Colonic mucosa (tissue), 4 donors: Measurements from ENCODE around the gene EHD1. TPM values are rescaled to one million over a fixed set of nuclear protein-coding genes. Genes with fewer than 3 reads are reported as not detected.

Experiments
- DNase-seq: peaks from one replicate; pipeline ENCODE4 v3.0.0-alpha.2; 2020
- H3K27ac ChIP-seq: fragments of 200-600 bp; one replicate; pipeline ENCODE4 v1.8.0; 2021
- H3K27me3 ChIP-seq: fragments of 200-600 bp; one replicate; pipeline ENCODE4 v1.8.0; 2021
- H3K36me3 ChIP-seq: fragments of 200-600 bp; one replicate; pipeline ENCODE4 v1.8.0; 2021
- H3K4me1 ChIP-seq: fragments of 200-600 bp; one replicate; pipeline ENCODE4 v1.8.0; 2021; ENCODE audit warnings: mild to moderate bottlenecking
- H3K4me3 ChIP-seq: fragments of 200-600 bp; one replicate; pipeline ENCODE4 v1.8.0; 2021
- H3K9ac ChIP-seq, 2 donors: one replicate each; pipeline ENCODE4 v1.7.0; 2013; ENCODE audit warnings: control low read depth in 2 of 2, low read depth in 2 of 2, low read length in 2 of 2
- H3K9me3 ChIP-seq: fragments of 200-600 bp; one replicate; pipeline ENCODE4 v1.8.0; 2021
- CTCF ChIP-seq: fragments of 200-600 bp; IDR thresholded peaks from one replicate; pipeline ENCODE4 v1.8.0; 2022; ENCODE audit warnings: antibody characterized with exemption, mild to moderate bottlenecking
- intact Hi-C: fragments of 100-400 bp; cut with DNase I; formaldehyde crosslinking; loops from one replicate; pipeline ENCODE4 v1.14.1; 2022
- total RNA-seq, 2 donors: library from RNA; stranded (reverse); fragmentation: NEBNext Ultra II Directional in 1 of 2; extraction: Animal tissue kit (Norgen Biotek cat#: 25700) in 1 of 2; gene quantifications; one replicate each; pipeline ENCODE4 v1.2.1, GENCODE V29; 2021
- donor health status: healthy.
- donor health status: DM: no; HTN: no; CAD: no.
- donor health status: DM: no; HTN: no; CAD: no.

Gene EHD1
- total RNA-seq, 2 donors from 2014 or later: 66.5 to 72.3 TPM

GRCh38 chr11:64900774-64901173, 22.4 kb upstream of the EHD1 start:
- no peak for TF ChIP-seq CTCF
- Histone ChIP-seq H3K36me3 (peaks cover 5% of the 10 kb centered on the region), H3K27ac (no peak overlapping the region), H3K9ac (no peak overlapping the region), H3K4me1 (no peaks in the 10 kb centered on the region), H3K27me3 (no peaks in the 10 kb centered on the region), H3K4me3 (no peak overlapping the region), H3K9me3 (no peaks in the 10 kb centered on the region)
- DNase-seq: no peak
- intact Hi-C loops: no loop called here

GRCh38 chr11:64900263-64900678, 21.9 kb upstream of the EHD1 start:
- no peaks in the 10 kb centered on the region for H3K27me3 ChIP-seq
- H3K27ac ChIP-seq: no peak overlapping the region
- no peak overlapping the region for H3K9ac ChIP-seq
- H3K4me1 ChIP-seq: no peaks in the 10 kb centered on the region
- no peak for DNase-seq
- intact Hi-C loops: no loop called here
- no peak for TF ChIP-seq CTCF
- no peak overlapping the region for H3K4me3 ChIP-seq
- no peaks in the 10 kb centered on the region for H3K9me3 ChIP-seq
- peaks cover 5% of the 10 kb centered on the region for H3K36me3 ChIP-seq

GRCh38 chr11:64898541-64898940, 20.1 kb upstream of the EHD1 start:
- H3K9ac ChIP-seq: no peak overlapping the region
- no peaks in the 10 kb centered on the region for H3K4me1 ChIP-seq
- no peak overlapping the region for H3K4me3 ChIP-seq
- no peak overlapping the region for H3K27ac ChIP-seq
- H3K36me3 ChIP-seq: peaks cover 2% of the 10 kb centered on the region
- TF ChIP-seq CTCF: no peak
- intact Hi-C loops: no loop called here
- H3K9me3 ChIP-seq: no peaks in the 10 kb centered on the region
- no peak for DNase-seq
- H3K27me3 ChIP-seq: no peaks in the 10 kb centered on the region

- Histone ChIP-seq H3K36me3 (no peaks in the 10 kb centered on the region), H3K4me1 (no peaks in the 10 kb centered on the region), H3K27me3 (no peaks in the 10 kb centered on the region), H3K4me3 (no peak overlapping the region), H3K27ac (no peak overlapping the region), H3K9ac (no peak overlapping the region), H3K9me3 (no peaks in the 10 kb centered on the region)
- intact Hi-C loops: no loop called here
- TF ChIP-seq CTCF: no peak
- no peak for DNase-seq
Measured at GRCh38 chr11:64898076-64898445, 19.6 kb upstream of the EHD1 start.

- Histone ChIP-seq H3K4me1 (no peaks in the 10 kb centered on the region), H3K27me3 (no peaks in the 10 kb centered on the region), H3K4me3 (no peak overlapping the region), H3K36me3 (no peaks in the 10 kb centered on the region), H3K9me3 (no peaks in the 10 kb centered on the region), H3K9ac (no peak overlapping the region), H3K27ac (no peak overlapping the region)
- TF ChIP-seq CTCF: no peak
- intact Hi-C loops: no loop called here
- DNase-seq: no peak
Measured at GRCh38 chr11:64897381-64898075, 19.1 kb upstream of the EHD1 start.
